GM18858 (cell line): Measurements from ENCODE around the gene HPCAL1.

ENCODE experiments used
- ATAC-seq: cut with Tn5 transposase; IDR thresholded peaks from one replicate; pipeline ENCODE4 v1.9.1; 2021; ENCODE audit not compliant: unreplicated experiment

The HPCAL1 gene

GRCh38 chr2:10382354-10383061, 79.8 kb downstream of the HPCAL1 start:
- ATAC-seq = peak; percentile 49

GRCh38 chr2:10383960-10384734, 81.4 kb downstream of the HPCAL1 start:
- ATAC-seq = no peak

DNA sequence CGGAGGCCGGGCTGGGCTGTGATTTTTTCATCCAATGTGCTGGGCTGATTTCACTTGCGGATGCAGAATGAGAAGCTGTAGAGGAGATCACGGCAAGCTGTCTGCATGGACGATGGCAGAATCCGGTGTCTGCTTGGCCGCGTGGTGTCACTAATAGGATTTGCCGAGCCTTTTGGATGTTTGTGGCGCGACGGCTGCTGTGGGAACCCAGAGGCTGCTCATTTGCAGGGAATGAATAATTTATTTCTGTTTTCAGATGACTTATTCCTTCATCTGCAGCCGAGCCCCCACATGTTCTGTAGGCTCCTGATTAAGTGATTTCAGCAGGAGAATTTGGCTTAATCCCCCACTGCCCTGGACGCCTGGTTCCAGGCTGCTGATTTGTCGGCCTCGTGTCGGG, 82.8 kb downstream of the HPCAL1 start:
- no peak for ATAC-seq

DNA sequence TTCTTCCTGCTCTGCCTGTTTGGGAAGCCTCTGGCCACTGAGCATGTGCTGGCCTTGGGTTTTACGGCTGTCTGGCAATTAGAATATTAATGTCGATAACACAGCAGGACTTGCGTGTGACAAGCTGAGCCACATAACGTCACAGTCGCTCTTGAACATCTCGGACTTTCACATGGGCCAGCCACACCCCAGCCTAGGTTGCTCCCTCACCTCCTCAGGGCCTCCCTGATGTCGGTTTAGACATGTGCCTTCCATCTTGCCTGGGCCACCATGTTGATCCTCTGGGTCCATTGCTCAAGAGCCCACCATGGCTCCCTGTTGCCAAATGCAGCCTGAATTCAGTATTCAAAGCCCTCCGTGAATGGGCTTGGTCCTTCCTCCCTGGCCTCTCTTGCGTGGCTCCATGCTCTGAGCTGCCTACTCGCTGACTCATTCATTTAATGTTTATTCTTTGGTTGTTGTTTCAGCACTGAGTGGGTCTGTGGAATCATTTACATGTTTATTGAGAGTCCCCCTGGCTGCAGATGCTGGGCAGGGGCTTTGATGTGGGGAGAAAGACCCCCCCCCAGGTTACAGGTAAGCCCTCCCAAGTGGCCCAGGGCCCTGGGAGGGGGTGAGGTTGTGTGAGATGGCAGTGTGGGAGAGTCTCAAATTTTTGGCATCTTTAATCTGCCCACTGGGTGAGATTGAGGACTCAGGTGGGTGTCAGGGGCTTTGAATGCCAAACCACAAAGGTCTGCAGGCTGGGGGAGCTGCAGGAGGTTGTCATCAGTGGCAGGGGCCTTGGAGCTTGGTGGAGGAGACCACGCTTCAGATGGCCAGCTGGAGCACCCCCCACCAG, 83.4 kb downstream of the HPCAL1 start:
- no peak for ATAC-seq

GRCh38 chr2:10387033-10387432, 84.3 kb downstream of the HPCAL1 start:
- no peak for ATAC-seq

- ATAC-seq = no peak
Observed at GRCh38 chr2:10388954-10389560, 86.4 kb downstream of the HPCAL1 start.

DNA sequence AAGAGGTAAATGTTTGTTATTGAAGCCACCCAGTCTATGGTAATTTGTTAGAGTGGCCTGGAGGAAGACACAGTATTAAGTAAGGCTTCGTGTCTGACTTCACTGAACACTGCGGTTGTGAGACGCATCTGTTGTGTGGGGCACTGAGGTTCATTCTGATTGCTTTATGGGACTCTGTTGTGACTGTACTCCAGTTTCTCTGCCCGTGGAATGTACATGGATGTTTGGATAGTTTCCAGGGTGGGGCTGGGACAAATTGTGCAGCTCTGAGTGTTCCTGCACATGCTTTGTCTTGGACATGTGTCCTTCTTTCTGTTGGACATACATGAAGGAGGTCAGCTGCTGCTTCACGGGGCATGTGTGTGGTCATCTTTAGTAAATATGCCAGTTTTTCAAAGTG, 86.9 kb downstream of the HPCAL1 start:
- ATAC-seq = no peak

DNA sequence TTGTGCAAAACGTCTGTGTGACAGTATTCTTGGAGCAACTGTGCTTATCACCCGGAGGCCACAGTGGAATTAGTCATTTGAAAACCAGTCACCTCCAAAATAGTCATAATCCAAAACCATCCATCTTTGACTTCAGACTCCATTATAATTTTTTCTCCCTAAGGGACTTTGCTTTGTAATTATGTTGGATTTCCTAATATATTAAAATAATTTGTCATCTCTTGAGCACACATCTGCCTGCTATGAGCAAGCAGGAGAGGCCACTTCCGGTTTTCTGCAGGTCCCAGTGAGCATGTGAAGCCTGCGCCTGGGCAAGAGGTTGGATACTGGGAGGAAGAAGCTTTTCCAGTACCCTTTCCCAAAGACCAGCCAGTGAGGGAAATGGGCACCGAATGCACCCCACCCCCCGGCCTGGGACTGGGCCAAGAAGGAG, 87.7 kb downstream of the HPCAL1 start:
- ATAC-seq = no peak

- no peak for ATAC-seq
Observed at GRCh38 chr2:10392100-10392499, 89.4 kb downstream of the HPCAL1 start.

- ATAC-seq = no peak
Observed at GRCh38 chr2:10392548-10392947, 89.8 kb downstream of the HPCAL1 start.

- ATAC-seq = no peak
Observed at GRCh38 chr2:10392951-10393639, 90.4 kb downstream of the HPCAL1 start.

DNA sequence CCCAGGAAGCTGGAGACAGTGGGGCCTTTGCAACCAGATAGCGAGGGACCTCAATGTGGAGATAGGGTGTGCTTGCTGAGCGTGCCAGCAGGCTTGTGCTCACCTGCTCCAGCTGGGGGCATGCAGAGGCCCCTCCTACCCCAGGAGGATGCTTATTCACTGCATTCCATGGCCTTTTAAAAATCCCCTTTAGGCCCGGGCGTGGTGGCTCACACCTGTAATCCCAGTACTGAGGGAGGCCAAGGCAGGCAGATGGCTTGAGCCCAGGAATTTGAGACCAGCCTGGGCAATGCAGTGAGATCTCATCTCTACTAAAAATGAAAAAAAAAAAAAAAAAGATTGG, 90.9 kb downstream of the HPCAL1 start:
- no peak for ATAC-seq

DNA sequence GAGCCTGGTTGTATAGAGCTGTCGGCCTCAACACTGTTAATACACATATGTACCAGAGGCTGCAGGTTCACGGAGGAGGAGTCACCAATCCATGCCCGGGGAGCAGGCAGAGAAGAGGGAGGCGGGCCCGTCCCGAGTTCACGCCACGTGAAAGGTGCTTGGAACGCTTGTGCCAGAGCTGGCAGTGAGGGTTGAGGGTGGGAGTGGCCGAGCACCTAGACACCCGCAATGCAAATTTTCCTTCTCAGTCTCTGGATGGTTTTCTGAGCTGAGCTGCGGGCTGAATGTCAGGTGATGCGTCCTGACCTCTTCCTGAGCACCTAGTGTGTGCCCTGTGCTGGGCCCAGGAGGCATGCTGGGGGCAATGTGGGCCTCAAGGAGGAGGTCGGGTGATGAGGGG, 93.2 kb downstream of the HPCAL1 start:
- no peak for ATAC-seq

DNA sequence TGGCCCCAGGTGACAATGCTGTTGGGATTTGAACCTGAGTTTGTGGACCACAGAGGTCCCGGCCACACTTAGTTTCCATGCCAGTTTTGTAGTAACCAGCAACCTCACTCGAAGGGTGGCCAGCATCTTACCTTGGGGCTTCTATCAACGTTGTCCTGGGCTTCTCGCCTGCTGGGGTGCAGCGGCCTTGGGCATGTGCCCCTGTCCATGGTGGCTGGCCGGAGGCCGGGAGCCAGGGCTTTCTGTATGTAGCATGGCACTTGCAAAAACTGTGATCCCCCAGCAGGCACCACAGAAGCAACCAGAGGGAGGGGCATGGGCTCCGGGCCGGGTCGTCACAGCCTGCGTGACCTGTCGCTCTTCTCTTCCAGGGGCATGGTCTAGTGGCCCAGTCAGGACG, 93.8 kb downstream of the HPCAL1 start:
- no peak for ATAC-seq

GRCh38 chr2:10397297-10397875, 94.7 kb downstream of the HPCAL1 start:
- ATAC-seq = no peak

DNA sequence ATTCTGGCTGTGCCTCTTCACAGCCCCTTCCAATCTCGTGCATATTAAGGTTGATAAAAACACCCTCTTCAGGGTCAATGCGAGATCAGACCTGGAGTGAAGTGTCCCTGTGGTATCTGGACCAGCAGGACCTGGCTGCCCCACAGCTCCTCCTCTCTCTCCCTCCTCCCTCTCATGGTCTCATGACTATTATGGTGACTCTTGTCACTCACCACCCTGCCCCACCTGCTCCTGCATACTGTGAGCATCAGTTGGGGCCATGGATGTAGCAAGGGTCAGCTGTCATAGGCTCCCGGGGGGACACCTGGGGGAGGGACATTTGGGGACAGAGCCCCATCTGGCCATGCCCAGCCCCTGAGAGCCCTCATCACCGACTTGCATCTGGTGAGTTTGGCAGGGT, 95.2 kb downstream of the HPCAL1 start:
- no peak for ATAC-seq

- no peak for ATAC-seq
Observed at GRCh38 chr2:10398496-10398895, 95.8 kb downstream of the HPCAL1 start.

- no peak for ATAC-seq
Observed at GRCh38 chr2:10399358-10399757, 96.7 kb downstream of the HPCAL1 start.

DNA sequence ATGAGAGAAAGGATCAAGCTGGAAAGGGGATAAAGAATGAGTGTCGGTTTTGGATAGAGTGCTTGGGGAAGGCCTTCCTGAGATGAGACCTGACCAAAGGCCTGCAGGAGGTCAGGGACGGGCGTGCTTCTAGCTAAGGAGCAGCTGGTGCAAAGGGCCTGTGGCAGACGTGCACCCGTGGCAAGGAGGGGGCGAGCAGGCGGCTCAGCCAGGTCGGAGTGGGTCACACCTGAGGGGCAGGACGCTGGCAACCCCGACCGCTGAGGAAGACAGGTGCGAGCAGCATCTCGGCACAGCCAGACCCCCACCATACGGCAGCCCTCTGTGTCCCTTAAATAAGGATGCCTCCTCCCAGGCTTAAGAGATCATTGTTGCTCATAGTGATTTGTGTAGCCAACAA, 97.3 kb downstream of the HPCAL1 start:
- ATAC-seq = no peak

DNA sequence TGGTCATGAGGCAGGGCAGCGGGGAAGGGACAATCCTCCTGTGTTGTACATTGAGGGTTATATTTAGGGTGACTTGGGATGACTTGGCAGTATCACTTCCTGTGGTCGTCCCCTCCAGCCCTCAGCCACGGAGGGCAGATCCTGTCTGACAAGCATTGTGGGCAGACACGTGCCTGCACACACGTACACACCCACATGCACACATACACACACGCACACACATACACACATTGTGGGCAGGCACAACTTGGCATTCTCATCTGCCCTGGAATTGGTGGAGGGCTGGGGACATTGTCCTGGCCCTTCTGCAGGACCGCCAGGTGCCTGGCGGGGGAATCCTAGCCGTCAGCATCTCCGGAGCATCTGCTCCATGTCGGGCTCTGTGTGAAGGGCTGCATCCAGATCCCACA, 97.9 kb downstream of the HPCAL1 start:
- no peak for ATAC-seq
